T-cell (primary cell): Measurements from ENCODE around the gene MAPK8IP3. TPM values are rescaled to one million over a fixed set of nuclear protein-coding genes. Genes with fewer than 3 reads are reported as not detected.
"Not testable (repeated sequence)": the region's sequence is repeated elsewhere in the genome, so short reads cannot be mapped to it uniquely, and the experiment has no call there.

Experiments used
- ATAC-seq, 4 experiments: fragments of 200-7000 bp in 3 of 4; fragments of 150-1000 bp in 1 of 4; cut with Tn5 transposase; replicated peaks in 1 of 4; 1 replicate in 3 of 4; 2 replicates in 1 of 4; pipeline ENCODE4 v1.10.0; 2021; ENCODE audit warnings: moderate library complexity in 3 of 4, mild to moderate bottlenecking in 2 of 4, moderate number of reproducible peaks in 1 of 4
- CTCF ChIA-PET, 2 donors: fragments of 300-600 bp; sonication (Branson Sonifier 250); formaldehyde crosslinking; loops; one replicate each; lab custom pipeline; 2022; ENCODE audit warnings: antibody characterized with exemption in 2 of 2; lab: Charles Lee
- POLR2A ChIA-PET, 2 donors: fragments of 300-600 bp; sonication (Branson Sonifier 250); formaldehyde crosslinking; loops; one replicate each; lab custom pipeline; 2022; ENCODE audit warnings: antibody characterized with exemption in 2 of 2; lab: Charles Lee
- DNase-seq, 35 experiments: peaks; one replicate each; pipeline versions ENCODE4 v3.0.0 to v3.0.0-alpha.2; 2013 to 2023
- H3K27ac ChIP-seq: one replicate; pipeline ENCODE4 v1.5.1; 2013; ENCODE audit warnings: low read length
- H3K27me3 ChIP-seq, 2 experiments: replicated peaks in 1 of 2; 1 replicate in 1 of 2; 2 replicates in 1 of 2; pipeline versions ENCODE4 v1.6.1 to v1.7.0; 2013; ENCODE audit warnings: low read length in 1 of 2, mixed read lengths in 1 of 2; ENCODE audit not compliant: control insufficient read depth in 2 of 2, insufficient read depth in 2 of 2; ENCODE audit errors: extremely low read depth in 1 of 2
- H3K36me3 ChIP-seq, 2 donors: 1 replicate in 1 of 2; 2 replicates in 1 of 2; pipeline versions ENCODE4 v1.6.1 to v1.7.0; 2013; ENCODE audit warnings: low read length in 1 of 2; ENCODE audit not compliant: control insufficient read depth in 2 of 2, insufficient read depth in 1 of 2; ENCODE audit errors: extremely low read depth in 1 of 2
- H3K4me1 ChIP-seq, 2 experiments: 1 replicate in 1 of 2; 2 replicates in 1 of 2; pipeline versions ENCODE4 v1.6.1 to v1.7.0; 2013; ENCODE audit warnings: low read length in 2 of 2, mixed read lengths in 1 of 2; ENCODE audit not compliant: insufficient read depth in 2 of 2, control insufficient read depth in 1 of 2; ENCODE audit errors: extremely low read depth in 1 of 2
- H3K4me3 ChIP-seq, 2 donors: 1 replicate in 1 of 2; 2 replicates in 1 of 2; pipeline versions ENCODE4 v1.5.1 to v1.7.0; 2013; ENCODE audit warnings: mild to moderate bottlenecking in 2 of 2, low read length in 1 of 2, moderate library complexity in 1 of 2; ENCODE audit not compliant: control insufficient read depth in 1 of 2; ENCODE audit errors: extremely low read depth in 1 of 2
- H3K9me3 ChIP-seq: 2 replicates; pipeline ENCODE4 v1.7.0; 2013
- H3K27ac Mint-ChIP-seq, 2 donors: one replicate each; pipeline ENCODE4 v1.8.0; 2020 to 2021; ENCODE audit warnings: mild to moderate bottlenecking in 2 of 2, mixed read lengths in 2 of 2
- H3K27me3 Mint-ChIP-seq, 2 donors: one replicate each; pipeline ENCODE4 v1.8.0; 2021 to 2022; ENCODE audit warnings: mixed read lengths in 2 of 2
- H3K36me3 Mint-ChIP-seq: one replicate; pipeline ENCODE4 v1.8.0; 2021; ENCODE audit warnings: mixed read lengths
- H3K4me1 Mint-ChIP-seq, 3 donors: one replicate each; pipeline ENCODE4 v1.8.0; 2020 to 2022; ENCODE audit warnings: mixed read lengths in 3 of 3, mild to moderate bottlenecking in 1 of 3
- H3K4me3 Mint-ChIP-seq, 3 donors: one replicate each; pipeline ENCODE4 v1.8.0; 2020 to 2022; ENCODE audit warnings: mild to moderate bottlenecking in 3 of 3, mixed read lengths in 3 of 3, moderate library complexity in 3 of 3
- H3K9me3 Mint-ChIP-seq, 3 donors: one replicate each; pipeline ENCODE4 v1.8.0; 2020 to 2022; ENCODE audit warnings: mixed read lengths in 3 of 3
- WGBS: methylation state at CpG from one replicate; pipeline ENCODE4 v1.1.5; 2013; ENCODE audit warnings: missing lambda C conversion rate; ENCODE audit not compliant: insufficient coverage; 5-methylcytosine and 5-hydroxymethylcytosine counted together
- total RNA-seq, 35 experiments: library from RNA in 6 of 35; stranded (reverse) in 6 of 35; fragments of 120-200 nt in 1 of 35; gene quantifications; one replicate each; pipeline versions ENCODE4 v1.2.1 to v1.2.4 and lab custom pipeline; 2013 to 2026

The MAPK8IP3 gene
- total RNA-seq, 5 donors from 2014 or later (not counting 1 experiment from before 2014, with no cell fraction given): 216 to 309 (median 290) TPM

DNA sequence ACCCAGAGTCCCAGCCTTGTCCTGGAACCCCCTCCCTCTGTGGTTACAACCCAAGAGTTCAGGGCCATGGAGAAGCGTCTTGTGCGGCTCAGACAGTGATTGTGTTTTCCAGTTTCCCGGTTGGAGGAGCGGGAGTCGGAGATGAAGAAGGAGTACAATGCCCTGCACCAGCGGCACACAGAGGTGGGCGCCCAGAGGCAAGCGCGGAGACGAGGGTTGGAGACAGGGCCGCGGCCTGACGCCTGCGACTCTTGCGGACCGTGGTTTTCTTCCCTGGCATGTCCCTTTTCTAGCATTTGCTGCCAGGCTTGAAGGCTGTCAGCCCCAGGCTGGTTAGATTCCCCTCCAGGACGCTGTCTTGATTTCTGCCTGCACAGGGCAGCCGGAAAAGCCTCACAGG is 23.0 kb downstream of the MAPK8IP3 start:
- Mint-ChIP-seq H3K9me3 (no peaks in the 10 kb centered on the region), H3K27me3 (no peaks in the 10 kb centered on the region), H3K4me1 (peaks cover 5 to 10% (median 8%) of the 10 kb centered on the region in 3 donors), H3K4me3 (no peak overlapping the region), H3K36me3 (peaks cover 21% of the 10 kb centered on the region), H3K27ac (no peak overlapping the region)
- no peak for ATAC-seq
- H3K4me3 ChIP-seq: no peak overlapping the region
- no peak for DNase-seq
- POLR2A ChIA-PET: interaction anchor here in 1 of 2 donors (0.6 kb wide), 1 partner anchor 36 kb away, joined by 3 read pairs; no protein-coding TSS in a partner anchor
- H3K27me3 ChIP-seq: no peaks in the 10 kb centered on the region
- H3K4me1 ChIP-seq: peaks cover 0 to 8% of the 10 kb centered on the region in 2 experiments
- CTCF ChIA-PET: no interaction called here
- no peaks in the 10 kb centered on the region for H3K9me3 ChIP-seq
- H3K27ac ChIP-seq: no peak overlapping the region
- 99% methylated on average over 18 of the region's 18 CpGs for WGBS
- peaks cover 16 to 78% of the 10 kb centered on the region in 2 donors for H3K36me3 ChIP-seq

- ChIA-PET POLR2A (interaction anchor here in 1 of 2 donors (0.6 kb wide), 1 partner anchor 35 kb away, joined by 3 read pairs; no protein-coding TSS in a partner anchor), CTCF (no interaction called here)
- no peak for ATAC-seq
- peaks cover 21% of the 10 kb centered on the region for H3K36me3 Mint-ChIP-seq
- Histone ChIP-seq H3K27me3 (no peaks in the 10 kb centered on the region), H3K4me3 (no peak overlapping the region), H3K36me3 (peaks cover 13 to 76% of the 10 kb centered on the region in 2 donors), H3K9me3 (no peaks in the 10 kb centered on the region), H3K27ac (no peak overlapping the region), H3K4me1 (peaks cover 0 to 4% of the 10 kb centered on the region in 2 experiments)
- no peaks in the 10 kb centered on the region for H3K9me3 Mint-ChIP-seq
- H3K27ac Mint-ChIP-seq: no peak overlapping the region
- peaks cover 5 to 10% (median 8%) of the 10 kb centered on the region in 3 donors for H3K4me1 Mint-ChIP-seq
- 99% methylated on average over 34 of the region's 35 CpGs for WGBS
- H3K4me3 Mint-ChIP-seq: no peak overlapping the region
- no peaks in the 10 kb centered on the region for H3K27me3 Mint-ChIP-seq
- no peak for DNase-seq
Observed at GRCh38 chr16:1729445-1729844, 23.4 kb downstream of the MAPK8IP3 start.

GRCh38 chr16:1731073-1731472 is 25.1 kb downstream of the MAPK8IP3 start:
- peaks cover 8 to 71% of the 10 kb centered on the region in 2 donors for H3K36me3 ChIP-seq
- CTCF ChIA-PET: no interaction called here
- H3K27ac ChIP-seq: no peak overlapping the region

DNA sequence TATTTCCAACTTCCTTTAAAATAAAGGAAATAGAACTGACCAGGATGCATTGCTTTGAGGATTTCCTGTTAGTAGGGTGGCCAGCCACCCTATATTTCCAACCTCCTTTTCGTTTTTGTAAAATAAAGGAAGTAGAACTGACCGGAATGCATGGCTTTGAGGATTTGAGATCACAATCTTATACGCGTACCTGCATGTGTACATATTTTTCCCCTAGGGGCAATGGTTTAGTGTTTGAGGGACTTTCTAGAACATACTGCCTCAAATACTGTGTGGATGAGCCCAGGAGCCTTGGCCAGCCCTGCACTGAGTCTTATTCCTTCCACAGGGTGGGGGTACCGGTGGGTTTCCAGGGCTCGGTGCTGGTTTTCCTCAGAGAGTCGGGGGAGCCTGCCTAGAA is 25.6 kb downstream of the MAPK8IP3 start:
- no peaks in the 10 kb centered on the region for H3K27me3 ChIP-seq
- POLR2A ChIA-PET: no interaction called here
- Mint-ChIP-seq H3K4me1 (peaks cover 5 to 10% (median 6%) of the 10 kb centered on the region in 3 donors), H3K4me3 (no peak overlapping the region), H3K36me3 (peaks cover 18% of the 10 kb centered on the region), H3K27ac (no peak overlapping the region), H3K27me3 (no peaks in the 10 kb centered on the region), H3K9me3 (no peaks in the 10 kb centered on the region)
- CTCF ChIA-PET: interaction anchor here in 1 of 2 donors (1.5 kb wide), 1 partner anchor 8 kb away, joined by 3 read pairs; no protein-coding TSS in a partner anchor
- peaks cover 0 to under 1% of the 10 kb centered on the region in 2 experiments for H3K4me1 ChIP-seq
- no peaks in the 10 kb centered on the region for H3K9me3 ChIP-seq
- DNase-seq (no peak), ATAC-seq (no peak)
- H3K36me3 ChIP-seq: peaks cover 8 to 66% of the 10 kb centered on the region in 2 donors
- 100% methylated on average over 1 of the region's 7 CpGs for WGBS
- H3K27ac ChIP-seq: no peak overlapping the region
- no peak overlapping the region for H3K4me3 ChIP-seq

More at GRCh38 chr16:1731073-1731472, 25.1 kb downstream of the MAPK8IP3 start:
- H3K4me1 Mint-ChIP-seq: peaks cover 5 to 10% (median 8%) of the 10 kb centered on the region in 3 donors
- POLR2A ChIA-PET: no interaction called here
- no peaks in the 10 kb centered on the region for H3K9me3 Mint-ChIP-seq
- no peaks in the 10 kb centered on the region for H3K27me3 Mint-ChIP-seq
- WGBS: no CpG with 5 or more reads among the region's 7 CpGs
- Histone ChIP-seq H3K27me3 (no peaks in the 10 kb centered on the region), H3K4me3 (no peak overlapping the region), H3K4me1 (peaks cover 0 to 2% of the 10 kb centered on the region in 2 experiments), H3K9me3 (no peaks in the 10 kb centered on the region)
- no peak overlapping the region for H3K27ac Mint-ChIP-seq
- ATAC-seq (no peak), DNase-seq (no peak)
- H3K4me3 Mint-ChIP-seq: no peak overlapping the region
- H3K36me3 Mint-ChIP-seq: peaks cover 20% of the 10 kb centered on the region

GRCh38 chr16:1732071-1732470 is 26.1 kb downstream of the MAPK8IP3 start:
- ChIA-PET CTCF (interaction anchor here in 1 of 2 donors (1.5 kb wide), 1 partner anchor 9 kb away, joined by 3 read pairs; no protein-coding TSS in a partner anchor), POLR2A (no interaction called here)
- Histone ChIP-seq H3K36me3 (peaks cover 8 to 61% of the 10 kb centered on the region in 2 donors), H3K9me3 (no peaks in the 10 kb centered on the region), H3K27ac (no peak overlapping the region), H3K27me3 (no peaks in the 10 kb centered on the region), H3K4me3 (no peak overlapping the region), H3K4me1 (no peaks in the 10 kb centered on the region)
- Mint-ChIP-seq H3K4me3 (no peak overlapping the region), H3K9me3 (no peaks in the 10 kb centered on the region), H3K27me3 (no peaks in the 10 kb centered on the region), H3K4me1 (peaks cover 3 to 5% (median 3%) of the 10 kb centered on the region in 3 donors), H3K36me3 (peaks cover 14% of the 10 kb centered on the region), H3K27ac (no peak overlapping the region)
- no peak for DNase-seq
- ATAC-seq: no peak
- WGBS: 88% methylated on average over 8 of the region's 14 CpGs

- H3K27ac ChIP-seq, H3K9me3 ChIP-seq, H3K27ac Mint-ChIP-seq, H3K4me3 ChIP-seq, H3K4me1 ChIP-seq, H3K27me3 Mint-ChIP-seq, H3K27me3 ChIP-seq, H3K4me3 Mint-ChIP-seq, DNase-seq, H3K4me1 Mint-ChIP-seq, H3K36me3 Mint-ChIP-seq, ATAC-seq, POLR2A ChIA-PET, H3K9me3 Mint-ChIP-seq: not testable (repeated sequence)
- H3K36me3 ChIP-seq: peaks cover 8 to 56% of the 10 kb centered on the region in 2 donors
- CTCF ChIA-PET: interaction anchor here in 1 of 2 donors (0.5 to 1.5 kb wide), 2 partner anchors 9 to 604 kb away, joined by 3 to 5 read pairs; no protein-coding TSS in a partner anchor
- 95% methylated on average over 21 of the region's 21 CpGs for WGBS
Observed at GRCh38 chr16:1732551-1732987, 26.6 kb downstream of the MAPK8IP3 start.
